Left ventricle myocardium inferior (tissue), 1 donor: ENCODE measurements around the gene CRAT. TPM values are rescaled to one million over a fixed set of nuclear protein-coding genes. Genes with fewer than 3 reads are reported as not detected.

ENCODE experiments used
- DNase-seq: peaks from one replicate; pipeline ENCODE4 v3.0.0-alpha.2; 2020
- H3K27ac ChIP-seq: fragments of 200-600 bp; replicated peaks from 2 replicates; pipeline ENCODE4 v1.8.0; 2021
- H3K27me3 ChIP-seq: fragments of 200-600 bp; 2 replicates; pipeline ENCODE4 v1.8.0; 2021; ENCODE audit warnings: low read depth
- H3K36me3 ChIP-seq: fragments of 200-600 bp; 2 replicates; pipeline ENCODE4 v1.8.0; 2021
- H3K4me1 ChIP-seq: fragments of 200-600 bp; 2 replicates; pipeline ENCODE4 v1.8.0; 2021
- H3K4me3 ChIP-seq: fragments of 200-600 bp; 2 replicates; pipeline ENCODE4 v1.8.0; 2021; ENCODE audit warnings: mild to moderate bottlenecking, moderate library complexity
- H3K9me3 ChIP-seq: fragments of 200-600 bp; replicated peaks from 2 replicates; pipeline ENCODE4 v1.8.0; 2021
- CTCF ChIP-seq: fragments of 200-600 bp; IDR thresholded peaks from 2 replicates; pipeline ENCODE4 v1.8.0; 2021; ENCODE audit warnings: antibody characterized with exemption, mild to moderate bottlenecking, borderline replicate concordance
- intact Hi-C: fragments of 100-400 bp; cut with micrococcal nuclease; formaldehyde crosslinking; loops from one replicate; pipeline ENCODE4 v1.11.0; 2022
- long read RNA-seq: library from polyadenylated mRNA; unstranded; transcript quantifications from one replicate; pipeline ENCODE4 v2.0.0, GENCODE V29; 2021
- total RNA-seq: library from RNA; stranded (reverse); fragmentation: NEBNext Ultra II Directional; extraction: Animal tissue kit (Norgen Biotek cat#: 25700); gene quantifications from one replicate; pipeline ENCODE4 v1.2.1, GENCODE V29; 2021
- donor health status: DM: no; HTN: yes; CAD: no; lungs with severe emphysema.

Gene CRAT
- total RNA-seq, result 85.3 TPM
- long read RNA-seq, transcript CRAT-202 (2 exons, 973 nt), result minor isoform, 7 of 300 reads
- long read RNA-seq, transcript CRAT-201 (14 exons, 2,763 nt), result major isoform, 177 of 300 reads
- long read RNA-seq, transcript CRAT-207 (15 exons, 2,253 nt), result minor isoform, 17 of 300 reads
- long read RNA-seq, partial matches to known transcripts, result 73 of 300 reads
- long read RNA-seq, other reads (novel, unspliced or antisense), result 26 of 300 reads

- peaks cover 64% of the 10 kb centered on the region for H3K4me1 ChIP-seq
Measured at GRCh38 chr9:129110740-129111527, at the start of gene CRAT, which contains the start of gene PTPA. Gene CRAT, minus strand, starts transcription at chr9:129110793. Its CDS starts 284 bp downstream, at chr9:129110509. Gene PTPA, plus strand, starts transcription at chr9:129111415. Its CDS starts 186 bp downstream, at chr9:129111601.

GRCh38 chr9:129156163-129156562, 45.6 kb upstream of the CRAT start:
- intact Hi-C loops, result no loop called here
- DNase-seq, result no peak
- Histone ChIP-seq H3K9me3 (no peaks in the 10 kb centered on the region), H3K27me3 (no peaks in the 10 kb centered on the region), H3K4me1 (no peaks in the 10 kb centered on the region), H3K27ac (no peak overlapping the region), H3K36me3 (peaks cover 21% of the 10 kb centered on the region), H3K4me3 (no peak overlapping the region)
- TF ChIP-seq CTCF, result no peak

More at GRCh38 chr9:129110740-129111527, at the start of gene CRAT, which contains the start of gene PTPA:
- peak within 1 kb of the TSS; percentile 89 for H3K4me3 ChIP-seq
- H3K27me3 ChIP-seq, result no peaks in the 10 kb centered on the region
- peaks cover 19% of the 10 kb centered on the region for H3K36me3 ChIP-seq
- intact Hi-C loops, result no loop called here
- DNase-seq, result peak; percentile 99
- H3K9me3 ChIP-seq, result no peaks in the 10 kb centered on the region
- peak within 1 kb of the TSS; percentile 99 for H3K27ac ChIP-seq
- TF ChIP-seq CTCF, result no peak

DNA sequence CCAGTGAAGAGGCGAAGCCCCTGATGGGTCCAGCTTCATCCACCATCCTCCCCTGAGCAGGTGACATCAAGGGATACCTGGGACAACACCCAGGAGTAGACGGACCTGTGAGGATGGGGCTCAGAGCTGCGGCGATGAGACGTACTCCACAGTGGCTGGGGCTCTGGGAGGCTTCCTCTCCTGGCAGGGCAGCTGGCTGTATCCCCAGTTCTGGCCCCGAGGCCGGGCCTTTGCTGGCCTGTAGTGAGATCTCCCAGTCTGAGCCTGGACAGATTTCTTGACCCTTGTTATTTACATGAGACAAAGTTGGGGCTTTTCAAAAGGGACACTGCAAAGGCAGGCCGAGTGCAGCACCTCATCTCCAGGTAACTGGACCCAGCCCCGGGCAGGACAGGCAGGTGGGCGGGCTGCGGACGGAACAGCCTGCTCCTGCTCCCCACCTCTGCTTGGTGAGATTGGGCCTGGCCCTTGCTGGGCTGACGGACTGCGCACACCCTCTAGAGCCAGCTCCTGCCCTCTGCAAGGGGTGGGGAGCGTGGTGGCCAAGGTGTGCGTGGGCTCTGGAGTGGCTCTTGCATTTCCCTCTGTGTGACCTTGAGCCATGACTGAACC, 44.4 kb upstream of the CRAT start:
- no peak for DNase-seq
- Histone ChIP-seq H3K9me3 (no peaks in the 10 kb centered on the region), H3K4me1 (peaks cover under 1% of the 10 kb centered on the region), H3K27ac (no peak overlapping the region), H3K36me3 (peaks cover 29% of the 10 kb centered on the region), H3K27me3 (no peaks in the 10 kb centered on the region), H3K4me3 (no peak overlapping the region)
- no peak for TF ChIP-seq CTCF
- intact Hi-C loops, result no loop called here

- H3K27ac ChIP-seq, result no peak overlapping the region
- TF ChIP-seq CTCF, result no peak
- H3K36me3 ChIP-seq, result peaks cover 44% of the 10 kb centered on the region
- intact Hi-C loops, result no loop called here
- peaks cover 31% of the 10 kb centered on the region for H3K4me1 ChIP-seq
- H3K27me3 ChIP-seq, result no peaks in the 10 kb centered on the region
- no peaks in the 10 kb centered on the region for H3K9me3 ChIP-seq
- no peak for DNase-seq
- H3K4me3 ChIP-seq, result no peak overlapping the region
Measured at GRCh38 chr9:129151469-129151868, 40.9 kb upstream of the CRAT start.

- H3K27ac ChIP-seq, result no peak overlapping the region
Measured at GRCh38 chr9:129150672-129151211, 40.1 kb upstream of the CRAT start.

More at GRCh38 chr9:129150672-129151211, 40.1 kb upstream of the CRAT start:
- intact Hi-C loops, result no loop called here
- TF ChIP-seq CTCF, result no peak
- no peaks in the 10 kb centered on the region for H3K9me3 ChIP-seq
- DNase-seq, result no peak
- peaks cover 38% of the 10 kb centered on the region for H3K4me1 ChIP-seq
- no peaks in the 10 kb centered on the region for H3K27me3 ChIP-seq
- H3K4me3 ChIP-seq, result no peak overlapping the region
- peaks cover 44% of the 10 kb centered on the region for H3K36me3 ChIP-seq
